ENCODE data around the gene MISP.
"Not testable (repeated sequence)": the region's sequence is repeated elsewhere in the genome, so short reads cannot be mapped to it uniquely, and the experiment has no call there.

Gene MISP

GRCh38 chr19:725461-726089 lies 25.3 kb upstream of the MISP start:
- no peak for DNase-seq (ENCODE audit: low read depth)

GRCh38 chr19:726993-727956 lies 23.6 kb upstream of the MISP start:
- no peak for DNase-seq (ENCODE audit: low read depth)

GRCh38 chr19:728011-728410 lies 22.9 kb upstream of the MISP start:
- no peak for DNase-seq (ENCODE audit: low read depth)

- not testable (repeated sequence) for DNase-seq (ENCODE audit: low read depth)
These were observed 21.3 kb upstream of the MISP start for GRCh38 chr19:729564-729963.

- no peak for DNase-seq (ENCODE audit: low read depth)
These were observed 20.8 kb upstream of the MISP start for GRCh38 chr19:729965-730668.

GRCh38 chr19:731000-731399 lies 19.9 kb upstream of the MISP start:
- DNase-seq (ENCODE audit: low read depth): no peak

- DNase-seq (ENCODE audit: low read depth): no peak
These were observed 18.5 kb upstream of the MISP start for GRCh38 chr19:732148-733069.

- no peak for DNase-seq (ENCODE audit: low read depth)
These were observed 16.2 kb upstream of the MISP start for GRCh38 chr19:734716-735115.

GRCh38 chr19:736125-736524 lies 14.8 kb upstream of the MISP start:
- no peak for DNase-seq (ENCODE audit: low read depth)

GRCh38 chr19:737591-738093 lies 13.3 kb upstream of the MISP start:
- DNase-seq (ENCODE audit: low read depth): peak; percentile 37

- no peak for DNase-seq (ENCODE audit: low read depth)
These were observed 12.3 kb upstream of the MISP start for GRCh38 chr19:738509-739128.

- DNase-seq (ENCODE audit: low read depth): no peak
These were observed 10.8 kb upstream of the MISP start for GRCh38 chr19:739998-740715.

- not testable (repeated sequence) for DNase-seq (ENCODE audit: low read depth)
These were observed 10.0 kb upstream of the MISP start for GRCh38 chr19:740816-741505.

- DNase-seq (ENCODE audit: low read depth): no peak
These were observed 9.3 kb upstream of the MISP start for GRCh38 chr19:741506-742131.

- DNase-seq (ENCODE audit: low read depth): no peak
These were observed 8.3 kb upstream of the MISP start for GRCh38 chr19:742540-743075.

GRCh38 chr19:743168-743687 lies 7.7 kb upstream of the MISP start:
- DNase-seq (ENCODE audit: low read depth): no peak

GRCh38 chr19:745138-745537 lies 5.8 kb upstream of the MISP start:
- DNase-seq (ENCODE audit: low read depth): not testable (repeated sequence)

GRCh38 chr19:746208-746819 lies 4.6 kb upstream of the MISP start:
- no peak for DNase-seq (ENCODE audit: low read depth)
